GM21390 (cell line): ENCODE data around the gene PCDH18.

Source experiments
- ATAC-seq: cut with Tn5 transposase; IDR thresholded peaks from one replicate; pipeline ENCODE4 v1.9.1; 2021; ENCODE audit not compliant: unreplicated experiment

PCDH18 gene

GRCh38 chr4:137471895-137472294 lies 60.4 kb downstream of the PCDH18 start:
- ATAC-seq, result no peak

GRCh38 chr4:137471461-137471860 lies 60.8 kb downstream of the PCDH18 start:
- ATAC-seq, result no peak

GRCh38 chr4:137470806-137471205 lies 61.5 kb downstream of the PCDH18 start:
- no peak for ATAC-seq
